Fibroblast of mammary gland (primary cell): ENCODE results near the gene SLC7A14.

Source experiments
- DNase-seq: peaks from one replicate; pipeline ENCODE4 v3.0.0-alpha.2; 2010; ENCODE audit warnings: low read depth
- H3K4me3 ChIP-seq: 2 replicates; pipeline ENCODE4 v1.5.1; 2011; ENCODE audit warnings: low read depth, mild to moderate bottlenecking, low read length, moderate library complexity; ENCODE audit not compliant: control insufficient read depth
- CTCF ChIP-seq: conservative IDR thresholded peaks from 2 replicates; pipeline ENCODE4 v1.5.1; 2011; ENCODE audit warnings: low read depth, low read length, inconsistent platforms; ENCODE audit not compliant: control insufficient read depth, insufficient read depth

Gene SLC7A14

GRCh38 chr3:170432416-170432815 is 153.5 kb downstream of the SLC7A14 start:
- no peak for DNase-seq
- TF ChIP-seq CTCF = no peak
- no peak overlapping the region for H3K4me3 ChIP-seq

DNA sequence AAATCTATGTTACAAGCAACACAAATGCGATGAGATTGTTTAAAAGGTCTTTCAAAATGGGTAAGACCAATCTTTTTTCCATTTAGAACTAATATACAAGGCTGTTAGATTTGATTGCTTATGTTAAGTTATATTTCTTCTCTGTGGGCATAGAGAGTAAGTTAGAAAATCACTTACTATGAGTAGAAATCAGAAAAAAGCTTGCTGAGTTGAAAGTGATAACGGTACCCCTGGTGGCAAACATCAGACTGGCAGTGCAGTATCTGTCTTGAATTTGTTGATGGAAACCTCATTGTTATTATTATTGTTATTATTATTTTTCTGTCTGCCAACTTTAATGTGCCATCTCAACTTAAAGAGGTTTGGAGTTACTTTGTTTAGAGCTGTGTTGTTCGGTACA is 154.8 kb downstream of the SLC7A14 start:
- peak; percentile 36 for TF ChIP-seq CTCF
- no peak for DNase-seq
- H3K4me3 ChIP-seq = no peak overlapping the region

DNA sequence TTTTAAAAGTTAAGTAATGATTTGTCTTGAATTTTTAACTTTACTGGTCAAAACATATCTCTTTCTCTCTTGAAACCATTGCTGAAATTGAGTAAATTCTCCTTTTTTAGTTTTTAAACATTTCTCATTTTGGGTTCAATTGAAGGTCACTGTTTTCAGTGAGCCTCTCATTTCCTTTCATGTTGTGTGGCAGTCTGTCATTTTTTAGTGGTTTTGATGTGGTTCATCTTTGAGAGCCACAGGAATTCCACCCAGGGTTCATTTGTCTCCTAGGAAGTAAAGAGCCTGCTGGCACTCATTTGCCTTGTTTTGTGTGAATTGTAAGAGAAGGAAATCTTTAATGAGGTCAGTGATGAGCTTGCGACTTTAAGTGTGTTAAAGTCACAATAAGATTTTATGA is 156.8 kb downstream of the SLC7A14 start:
- H3K4me3 ChIP-seq = no peak overlapping the region
- DNase-seq = no peak
- no peak for TF ChIP-seq CTCF

DNA sequence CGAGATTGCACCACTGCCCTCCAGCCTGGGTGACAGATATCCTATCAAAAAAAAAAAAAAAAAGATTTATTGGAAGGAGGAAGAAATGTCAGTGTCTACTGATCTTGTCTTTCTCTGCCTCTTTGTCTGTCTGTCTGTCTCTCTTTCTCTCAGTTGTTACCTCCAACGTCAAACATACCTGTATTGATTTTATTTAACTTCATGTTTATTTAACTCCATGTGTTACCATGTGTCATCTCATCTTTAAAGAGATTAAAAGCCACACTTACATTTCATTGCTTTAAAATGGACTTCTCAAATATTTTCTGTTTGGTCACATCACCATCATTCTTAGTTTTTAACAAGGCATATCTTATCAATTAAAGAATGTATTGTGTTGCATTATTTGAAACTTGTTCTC is 157.8 kb downstream of the SLC7A14 start:
- H3K4me3 ChIP-seq = no peak overlapping the region
- DNase-seq = no peak
- no peak for TF ChIP-seq CTCF

DNA sequence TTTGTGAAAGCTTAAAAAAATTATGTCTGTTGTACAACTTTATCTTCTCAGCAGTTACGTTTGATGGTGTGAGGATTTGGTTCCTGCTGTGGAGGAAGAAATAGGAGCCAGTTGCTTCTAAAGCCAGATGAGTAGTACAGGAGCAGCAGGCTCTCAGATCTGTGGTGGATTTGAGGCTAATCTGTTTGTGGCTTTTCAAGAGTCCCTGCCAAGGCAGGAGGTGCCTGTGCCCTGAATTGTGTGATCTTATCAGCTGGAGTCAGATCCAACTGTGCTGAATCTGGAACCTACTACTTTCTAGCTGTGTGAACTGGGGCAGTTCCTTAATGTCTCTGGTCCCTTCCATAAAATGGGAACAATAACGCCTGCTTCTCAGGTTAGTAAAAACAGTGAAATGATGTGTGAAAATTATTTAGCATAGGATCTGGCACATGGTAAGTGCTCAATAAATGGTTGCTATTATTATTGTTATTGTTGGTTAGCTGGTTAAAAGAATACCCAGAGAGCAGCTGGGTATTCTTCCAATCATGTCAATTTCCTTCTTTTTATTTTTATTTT is 159.6 kb downstream of the SLC7A14 start:
- H3K4me3 ChIP-seq = no peak overlapping the region
- TF ChIP-seq CTCF = no peak
- no peak for DNase-seq

DNA sequence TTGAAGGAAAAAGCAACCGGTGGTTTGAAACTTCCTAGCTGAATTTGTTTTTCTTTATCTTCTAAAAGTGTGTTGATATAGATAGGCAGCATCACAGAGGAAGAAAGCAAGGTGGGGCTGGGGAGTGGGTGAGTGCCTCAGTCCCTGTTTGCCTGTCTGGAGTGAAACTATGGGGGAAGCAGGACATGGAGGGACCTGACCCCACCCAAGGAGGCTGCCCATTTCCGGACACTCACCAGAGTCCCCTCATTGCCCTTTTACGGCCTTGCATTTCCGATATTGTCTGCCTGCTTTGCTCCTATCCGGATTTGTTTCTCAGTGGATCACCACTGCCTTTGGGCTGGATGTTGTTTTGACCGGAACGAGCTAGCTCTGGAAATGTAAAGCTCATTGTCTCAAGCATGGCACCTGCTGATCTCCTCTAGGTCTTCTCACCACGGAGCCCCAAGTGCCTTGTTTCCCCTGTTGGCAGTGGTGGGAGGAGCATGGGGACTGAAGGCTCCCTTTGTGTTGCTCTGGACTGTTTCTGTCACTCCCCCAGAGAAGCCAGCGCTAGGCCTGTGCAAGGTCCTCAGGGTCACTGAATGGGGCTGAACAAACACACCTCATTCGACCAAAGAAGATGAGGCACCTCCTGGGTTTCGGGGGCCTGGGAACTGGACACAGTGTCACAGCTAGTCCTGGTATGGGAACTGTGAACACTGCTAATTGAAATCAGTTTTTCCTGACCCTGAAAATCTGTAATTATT is 160.2 kb downstream of the SLC7A14 start:
- no peak overlapping the region for H3K4me3 ChIP-seq
- no peak for TF ChIP-seq CTCF
- no peak for DNase-seq

DNA sequence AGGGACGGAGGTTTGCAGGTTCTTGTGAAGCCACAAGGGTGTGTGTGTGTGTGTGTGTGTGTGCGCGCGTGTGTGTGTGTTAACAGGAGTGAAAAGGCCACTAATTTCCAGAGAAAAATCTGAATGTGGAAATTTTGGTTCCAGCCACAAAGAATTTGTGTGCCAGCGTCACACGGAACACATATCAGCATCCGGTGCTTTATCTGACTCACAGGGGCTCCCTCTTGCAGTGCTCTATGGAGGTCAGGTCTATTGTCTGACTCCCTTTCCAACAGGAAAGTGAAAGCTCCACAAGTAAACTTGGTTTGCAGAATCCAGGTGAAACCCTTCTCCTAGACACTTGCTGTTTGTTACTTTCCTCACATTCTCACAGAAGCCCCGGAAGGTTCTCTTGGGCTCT is 161.0 kb downstream of the SLC7A14 start:
- TF ChIP-seq CTCF = no peak
- no peak for DNase-seq
- no peak overlapping the region for H3K4me3 ChIP-seq
